CD14-positive monocyte (primary cell): ENCODE results near the gene LDLRAD4. TPM values are rescaled to one million over a fixed set of nuclear protein-coding genes. Genes with fewer than 3 reads are reported as not detected.

Source experiments
- DNase-seq, 3 donors: peaks; one replicate each; pipeline ENCODE4 v3.0.0-alpha.2; 2011 to 2022
- H2AFZ ChIP-seq: 2 replicates; pipeline ENCODE4 v1.6.0; 2012; ENCODE audit warnings: mild to moderate bottlenecking, low read depth, low read length, inconsistent platforms; ENCODE audit not compliant: insufficient read depth, poor library complexity, severe bottlenecking
- H3K27ac ChIP-seq, 2 donors: 1 replicate in 1 of 2; 2 replicates in 1 of 2; pipeline ENCODE4 v1.5.1; 2012 to 2013; ENCODE audit warnings: low read length in 2 of 2, control low read depth in 1 of 2, inconsistent platforms in 1 of 2, low read depth in 1 of 2, mild to moderate bottlenecking in 1 of 2
- H3K27me3 ChIP-seq, 2 donors: one replicate each; pipeline versions ENCODE4 v1.6.0 to v1.6.1; 2011 to 2013; ENCODE audit warnings: low read length in 2 of 2; ENCODE audit not compliant: control insufficient read depth in 2 of 2, insufficient read depth in 2 of 2
- H3K36me3 ChIP-seq, 2 donors: replicated peaks in 1 of 2; 1 replicate in 1 of 2; 2 replicates in 1 of 2; pipeline versions ENCODE4 v1.5.1 to v1.6.1; 2012 to 2013; ENCODE audit warnings: low read length in 2 of 2, control low read depth in 1 of 2, inconsistent platforms in 1 of 2, mild to moderate bottlenecking in 1 of 2; ENCODE audit not compliant: insufficient read depth in 2 of 2, control insufficient read depth in 1 of 2
- H3K4me1 ChIP-seq, 2 donors: 1 replicate in 1 of 2; 2 replicates in 1 of 2; pipeline versions ENCODE4 v1.5.1 to v1.6.1; 2012 to 2013; ENCODE audit warnings: low read length in 2 of 2, control low read depth in 1 of 2, inconsistent platforms in 1 of 2, mild to moderate bottlenecking in 1 of 2, moderate library complexity in 1 of 2; ENCODE audit not compliant: insufficient read depth in 2 of 2, control insufficient read depth in 1 of 2
- H3K4me2 ChIP-seq: replicated peaks from 2 replicates; pipeline ENCODE3; 2012; ENCODE audit warnings: low read length, moderate library complexity, mild to moderate bottlenecking; ENCODE audit not compliant: poor library complexity, severe bottlenecking; ENCODE audit errors: extremely low read depth
- H3K4me3 ChIP-seq, 3 experiments: fragments of 200-600 bp in 1 of 3; sonication (generic) in 1 of 3; replicated peaks in 1 of 3; 1 replicate in 2 of 3; 2 replicates in 1 of 3; pipeline ENCODE4 v1.5.1; 2011 to 2013; ENCODE audit warnings: low read length in 3 of 3, mild to moderate bottlenecking in 3 of 3, control low read depth in 2 of 3, low read depth in 2 of 3, inconsistent platforms in 1 of 3, moderate library complexity in 1 of 3
- H3K79me2 ChIP-seq: 2 replicates; pipeline ENCODE4 v1.6.0; 2012; ENCODE audit warnings: mild to moderate bottlenecking, control low read depth, inconsistent platforms, low read length, moderate library complexity; ENCODE audit not compliant: insufficient read depth
- H3K9ac ChIP-seq: 2 replicates; pipeline ENCODE4 v1.6.0; 2017; ENCODE audit warnings: low read length, mild to moderate bottlenecking; ENCODE audit not compliant: insufficient read depth, poor library complexity, severe bottlenecking
- H3K9me3 ChIP-seq, 2 donors: replicated peaks in 1 of 2; 1 replicate in 1 of 2; 2 replicates in 1 of 2; pipeline versions ENCODE4 v1.5.1 to v1.6.1; 2012 to 2013; ENCODE audit warnings: low read length in 2 of 2, control low read depth in 1 of 2; ENCODE audit not compliant: control insufficient read depth in 1 of 2, insufficient read depth in 1 of 2
- H4K20me1 ChIP-seq: 2 replicates; pipeline ENCODE4 v1.6.0; 2012; ENCODE audit warnings: mild to moderate bottlenecking, low read length, control low read depth, moderate library complexity; ENCODE audit not compliant: insufficient read depth
- H3K27ac Mint-ChIP-seq, 7 donors: one replicate each; pipeline ENCODE4 v1.8.0; 2020; ENCODE audit warnings: mild to moderate bottlenecking in 7 of 7, mixed read lengths in 7 of 7, moderate library complexity in 6 of 7, inconsistent platforms in 2 of 7
- H3K27me3 Mint-ChIP-seq, 3 donors: one replicate each; pipeline ENCODE4 v1.8.0; 2021 to 2022; ENCODE audit warnings: low read depth in 3 of 3, mild to moderate bottlenecking in 3 of 3, mixed read lengths in 3 of 3, moderate library complexity in 3 of 3, inconsistent platforms in 1 of 3
- H3K36me3 Mint-ChIP-seq, 2 donors: one replicate each; pipeline ENCODE4 v1.8.0; 2020; ENCODE audit warnings: mixed read lengths in 2 of 2, inconsistent platforms in 1 of 2, mild to moderate bottlenecking in 1 of 2
- H3K4me1 Mint-ChIP-seq: one replicate; pipeline ENCODE4 v1.8.0; 2020; ENCODE audit warnings: mild to moderate bottlenecking, mixed read lengths
- H3K4me3 Mint-ChIP-seq, 2 donors: one replicate each; pipeline ENCODE4 v1.8.0; 2020; ENCODE audit warnings: mild to moderate bottlenecking in 2 of 2, mixed read lengths in 2 of 2, moderate library complexity in 1 of 2
- H3K9me3 Mint-ChIP-seq, 7 donors: one replicate each; pipeline ENCODE4 v1.8.0; 2020 to 2022; ENCODE audit warnings: mixed read lengths in 7 of 7, mild to moderate bottlenecking in 6 of 7, moderate library complexity in 6 of 7, inconsistent platforms in 2 of 7
- CTCF ChIP-seq: fragments of 200-600 bp; IDR thresholded peaks from one replicate; pipeline ENCODE4 v1.8.0; 2022; ENCODE audit warnings: antibody characterized with exemption, mild to moderate bottlenecking
- WGBS: methylation state at CpG from one replicate; pipeline ENCODE4 v1.1.5; 2013; ENCODE audit warnings: missing lambda C conversion rate; ENCODE audit not compliant: insufficient coverage; 5-methylcytosine and 5-hydroxymethylcytosine counted together
- intact Hi-C, 2 donors: fragments of 100-400 bp; cut with micrococcal nuclease; formaldehyde crosslinking; loops; one replicate each; pipeline versions ENCODE4 v1.15.0 to v1.15.1; 2023
- polyA plus RNA-seq, 3 donors: library from polyadenylated mRNA; depleted of rRNA in 1 of 3; unstranded in 2 of 3; stranded (reverse) in 1 of 3; fragments of 300-500 nt in 2 of 3; fragments of >200 nt in 1 of 3; fragmentation: Illumina TruSeq in 2 of 3; gene quantifications; 1 replicate in 2 of 3; 2 replicates in 1 of 3; pipeline ENCODE4 v1.2.3, GENCODE V29; 2012 to 2021

Gene LDLRAD4
- polyA plus RNA-seq, 3 donors: 13.5 to 15.4 (median 13.8) TPM

GRCh38 chr18:13505780-13506345, 287.3 kb downstream of the LDLRAD4 start:
- H3K79me2 ChIP-seq: no peaks in the 10 kb centered on the region
- H3K9me3 ChIP-seq: no peaks in the 10 kb centered on the region
- H3K27me3 ChIP-seq: no peaks in the 10 kb centered on the region
- peaks cover 0 to 4% (median 2%) of the 10 kb centered on the region in 3 donors for H3K27me3 Mint-ChIP-seq
- intact Hi-C loops: no loop called here
- H2AFZ ChIP-seq: no peak overlapping the region
- H3K4me1 ChIP-seq: no peaks in the 10 kb centered on the region
- no peak for DNase-seq
- peaks cover 7 to 22% of the 10 kb centered on the region in 2 donors for H3K36me3 Mint-ChIP-seq
- H3K4me2 ChIP-seq: no peak overlapping the region
- WGBS: 17% methylated on average over 2 of the region's 12 CpGs
- peaks cover 3% of the 10 kb centered on the region for H4K20me1 ChIP-seq
- no peak overlapping the region for H3K27ac ChIP-seq
- H3K9me3 Mint-ChIP-seq: peaks cover 0 to 4% (median 2%) of the 10 kb centered on the region in 7 donors
- TF ChIP-seq CTCF: no peak
- no peak overlapping the region for H3K4me3 Mint-ChIP-seq
- H3K4me3 ChIP-seq: no peak overlapping the region
- H3K36me3 ChIP-seq: no peaks in the 10 kb centered on the region
- H3K27ac Mint-ChIP-seq: peak overlapping the region in 2 of 7 donors; percentile 57 to 82
- H3K4me1 Mint-ChIP-seq: peaks cover 6% of the 10 kb centered on the region
- no peak overlapping the region for H3K9ac ChIP-seq

- Histone ChIP-seq H3K4me2 (no peak overlapping the region), H3K27ac (no peak overlapping the region), H3K9me3 (no peaks in the 10 kb centered on the region), H3K4me3 (no peak overlapping the region), H4K20me1 (peaks cover 18% of the 10 kb centered on the region), H3K36me3 (peaks cover 12 to 22% of the 10 kb centered on the region in 2 donors), H3K4me1 (no peaks in the 10 kb centered on the region), H2AFZ (no peak overlapping the region), H3K9ac (no peak overlapping the region), H3K27me3 (no peaks in the 10 kb centered on the region), H3K79me2 (no peaks in the 10 kb centered on the region)
- Mint-ChIP-seq H3K27me3 (peaks cover 0 to 2% (median 0%) of the 10 kb centered on the region in 3 donors), H3K9me3 (peaks cover 0 to 4% (median 2%) of the 10 kb centered on the region in 7 donors), H3K27ac (no peak overlapping the region), H3K4me1 (peaks cover 8% of the 10 kb centered on the region), H3K36me3 (peaks cover 21 to 26% of the 10 kb centered on the region in 2 donors), H3K4me3 (no peak overlapping the region)
- intact Hi-C loops: no loop called here
- WGBS: 100% methylated on average over 1 of the region's 2 CpGs
- no peak for DNase-seq
- no peak for TF ChIP-seq CTCF
These were observed 292.0 kb downstream of the LDLRAD4 start for GRCh38 chr18:13510594-13510993.
